GM12892 (cell line): Measurements from ENCODE around the gene TBCEL.
"Not testable (repeated sequence)": the region's sequence is repeated elsewhere in the genome, so short reads cannot be mapped to it uniquely, and the experiment has no call there.

Source experiments
- DNase-seq: peaks from one replicate; pipeline ENCODE4 v3.0.0; 2011; ENCODE audit not compliant: insufficient read length
- FAIRE-seq: peaks from 2 replicates; lab custom pipeline; 2011; peaks lifted over from hg19 to GRCh38; lab: Jason Lieb, UNC
- POLR2A ChIP-seq: IDR thresholded peaks from 2 replicates; pipeline ENCODE4 v1.6.1; 2011; ENCODE audit warnings: low read depth, low read length, control low read depth
- POLR2AphosphoS5 ChIP-seq: IDR thresholded peaks from 2 replicates; pipeline ENCODE4 v1.6.1; 2011; ENCODE audit warnings: low read depth, low read length, control low read depth
- TAF1 ChIP-seq: IDR thresholded peaks from 2 replicates; pipeline ENCODE4 v1.6.1; 2011; ENCODE audit warnings: low read depth, mild to moderate bottlenecking, control low read depth, low read length, borderline replicate concordance

The TBCEL gene

DNA sequence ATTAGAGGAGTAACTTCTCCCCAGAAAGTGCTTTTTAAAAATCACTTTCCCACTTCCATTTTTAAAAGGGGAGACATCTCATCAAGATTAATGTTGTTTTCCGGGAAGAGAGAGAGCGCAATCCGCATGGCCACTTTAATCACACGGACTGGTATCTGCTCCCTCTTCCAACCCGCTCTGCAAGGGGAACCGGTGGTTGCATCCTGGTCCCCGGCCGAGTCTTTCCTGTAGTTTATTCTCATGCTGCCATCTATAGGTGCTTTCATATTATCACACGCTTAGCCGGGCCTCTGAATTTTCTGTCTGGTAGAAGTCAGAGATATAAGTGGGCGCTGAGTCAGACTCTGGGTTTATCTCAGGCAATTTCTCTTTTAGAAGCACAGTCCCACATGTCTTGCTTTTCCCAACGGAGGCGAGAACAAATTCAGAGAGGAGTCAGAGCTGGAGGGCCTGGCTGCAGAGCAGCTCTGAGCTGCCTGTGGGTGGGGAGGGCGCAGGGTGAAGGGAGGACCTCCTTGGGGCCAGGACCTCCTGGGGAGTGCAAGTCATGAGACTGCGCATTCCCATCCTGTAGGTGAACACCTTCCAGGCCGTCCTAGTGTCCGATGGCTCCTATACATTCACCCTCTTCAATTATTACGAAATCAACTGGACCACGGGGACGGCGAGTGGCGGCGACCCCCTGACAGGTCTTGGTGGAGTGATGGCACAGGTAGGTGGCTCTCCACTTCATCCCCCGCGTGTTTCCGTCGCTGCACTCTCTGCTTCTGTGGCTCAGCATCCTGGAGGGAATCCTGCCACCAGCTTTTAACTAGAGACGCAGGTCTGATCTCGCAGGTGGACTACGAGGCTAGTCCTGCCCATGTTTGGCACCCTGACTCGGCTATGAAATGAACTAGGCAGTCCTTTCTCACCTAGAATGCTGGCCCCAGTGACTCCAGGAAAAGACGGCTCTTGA is 88.9 kb downstream of the TBCEL start:
- FAIRE-seq (peak; percentile 73), DNase-seq (peak; percentile 25)
- TF ChIP-seq POLR2A (no peak), POLR2AphosphoS5 (no peak), TAF1 (no peak)

DNA sequence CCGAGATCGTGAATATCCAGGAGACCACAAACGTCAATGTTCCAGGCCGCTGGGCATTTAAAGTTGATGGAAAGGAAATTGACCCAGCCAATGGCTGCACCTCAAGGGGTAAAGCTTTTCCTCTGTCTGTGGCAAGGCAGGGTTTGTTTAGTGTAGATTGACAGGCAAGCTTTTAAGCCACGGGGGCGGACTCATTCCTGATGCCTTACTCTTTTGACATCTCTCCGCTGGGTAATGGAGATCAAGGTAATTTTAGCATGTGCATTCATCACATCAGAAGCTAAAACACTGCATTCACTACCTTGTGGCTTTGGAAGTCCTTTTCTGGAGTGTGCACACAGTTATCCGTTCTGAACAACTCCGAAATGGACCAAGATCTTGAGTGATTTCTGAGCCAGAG is 89.7 kb downstream of the TBCEL start:
- DNase-seq = no peak
- FAIRE-seq = no peak
- TF ChIP-seq TAF1 = no peak
- no peak for TF ChIP-seq POLR2A
- no peak for TF ChIP-seq POLR2AphosphoS5

DNA sequence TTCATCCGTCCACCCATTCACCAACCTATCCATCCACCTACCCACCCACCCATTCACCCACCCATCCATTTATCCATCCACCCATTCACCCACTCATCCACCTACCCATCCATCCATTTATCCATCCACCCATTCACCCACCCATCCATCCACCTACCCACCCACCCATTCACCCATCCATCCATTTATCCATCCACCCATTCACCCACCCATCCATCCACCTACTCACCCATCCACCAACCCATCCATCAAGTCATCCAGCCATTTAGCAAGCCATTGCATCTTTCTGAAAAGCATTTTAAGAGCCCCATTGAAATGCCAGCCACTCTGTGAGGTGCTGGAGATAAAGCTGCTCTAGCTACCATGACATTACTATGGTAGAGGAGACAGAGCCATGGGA is 91.1 kb downstream of the TBCEL start:
- DNase-seq, FAIRE-seq: not testable (repeated sequence)

DNA sequence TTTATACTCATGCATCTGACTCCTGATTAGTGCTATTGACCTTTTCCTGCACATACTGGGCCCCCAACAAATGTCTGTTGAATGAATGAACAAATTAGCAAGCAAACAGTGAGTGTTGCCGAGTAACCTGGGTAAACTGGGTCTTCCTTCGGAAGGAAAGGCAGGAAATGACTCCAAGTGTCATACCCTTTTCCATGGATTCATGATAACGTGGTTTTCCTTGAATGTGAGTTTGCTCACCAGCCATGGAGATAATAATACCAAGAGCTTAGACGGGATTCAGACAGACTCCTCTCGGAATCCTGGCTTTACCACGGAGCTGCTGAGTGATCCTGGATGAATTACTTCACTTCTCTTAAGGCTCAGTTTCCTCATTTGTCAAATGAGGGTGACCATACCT is 93.9 kb downstream of the TBCEL start:
- DNase-seq = no peak
- TF ChIP-seq POLR2AphosphoS5 (no peak), TAF1 (no peak), POLR2A (no peak)
- no peak for FAIRE-seq

DNA sequence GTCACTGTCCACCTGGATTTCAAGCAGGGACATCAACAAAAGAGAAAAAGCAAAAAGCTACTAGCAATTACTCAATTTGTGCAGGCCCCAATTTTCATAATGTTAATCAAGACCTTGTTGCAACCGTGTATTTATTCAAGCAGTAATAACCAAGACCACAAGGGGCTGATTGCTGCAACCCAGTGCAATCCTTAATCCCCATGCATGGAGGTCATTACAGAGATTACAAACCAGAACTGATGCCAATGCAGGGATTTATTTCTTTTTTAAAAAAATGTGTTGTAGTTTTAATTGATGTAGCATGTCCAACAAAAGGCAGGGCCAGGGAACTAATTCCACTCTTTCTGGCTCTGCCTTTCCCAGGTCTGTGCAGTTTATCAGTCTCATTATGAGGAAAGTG is 95.5 kb downstream of the TBCEL start:
- no peak for FAIRE-seq
- DNase-seq = no peak
- TF ChIP-seq TAF1 = no peak
- no peak for TF ChIP-seq POLR2AphosphoS5
- no peak for TF ChIP-seq POLR2A

DNA sequence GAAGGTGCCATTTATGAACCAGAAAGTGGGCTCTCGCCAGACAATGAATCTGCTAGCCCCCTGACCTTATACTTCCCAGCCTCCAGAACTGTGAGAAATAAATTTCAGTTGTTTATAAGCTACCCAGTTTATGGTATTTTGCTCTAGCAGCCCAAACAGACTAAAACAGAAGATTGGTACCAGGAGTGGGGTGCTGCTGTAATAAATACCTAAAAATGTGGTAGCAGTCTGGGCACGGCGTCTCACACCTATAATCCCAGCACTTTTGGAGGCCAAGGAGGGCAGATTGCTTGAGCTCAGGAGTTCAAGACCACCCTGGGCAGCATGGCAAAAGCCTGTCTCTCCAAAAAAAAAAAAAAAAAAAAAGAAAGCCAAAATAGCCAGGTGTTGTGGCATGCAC is 98.4 kb downstream of the TBCEL start:
- DNase-seq = no peak
- TF ChIP-seq POLR2A = no peak
- no peak for TF ChIP-seq TAF1
- no peak for TF ChIP-seq POLR2AphosphoS5
- no peak for FAIRE-seq

DNA sequence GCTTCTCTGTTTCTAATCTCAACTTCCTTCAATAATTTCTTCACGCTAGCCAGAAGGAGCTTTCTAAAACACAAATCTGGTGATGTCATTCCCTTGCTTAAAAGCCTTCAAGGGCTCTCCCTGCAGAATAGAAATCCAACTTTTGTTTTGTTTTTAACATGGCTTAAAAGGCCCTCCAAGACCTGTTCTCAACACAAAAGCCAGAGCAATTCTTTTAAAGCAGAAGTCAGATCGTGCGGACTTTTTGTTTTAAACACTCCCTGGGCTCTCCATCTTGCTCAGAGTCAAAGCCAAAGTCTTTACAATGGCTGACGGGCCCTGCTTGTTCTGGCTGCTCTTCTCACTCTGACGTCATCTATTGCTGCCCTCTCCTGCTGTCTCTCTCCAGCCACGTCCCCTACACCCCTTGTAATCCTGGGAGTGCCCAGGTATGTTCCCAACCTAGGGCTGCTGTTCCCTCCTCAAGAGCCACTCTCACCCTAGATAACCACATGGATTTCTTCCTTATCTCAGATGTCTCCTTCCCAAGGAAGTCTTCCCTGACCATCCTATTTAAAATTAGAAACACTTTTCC is 99.7 kb downstream of the TBCEL start:
- no peak for DNase-seq
- no peak for FAIRE-seq
- TF ChIP-seq POLR2A = no peak
- no peak for TF ChIP-seq TAF1
- TF ChIP-seq POLR2AphosphoS5 = no peak

DNA sequence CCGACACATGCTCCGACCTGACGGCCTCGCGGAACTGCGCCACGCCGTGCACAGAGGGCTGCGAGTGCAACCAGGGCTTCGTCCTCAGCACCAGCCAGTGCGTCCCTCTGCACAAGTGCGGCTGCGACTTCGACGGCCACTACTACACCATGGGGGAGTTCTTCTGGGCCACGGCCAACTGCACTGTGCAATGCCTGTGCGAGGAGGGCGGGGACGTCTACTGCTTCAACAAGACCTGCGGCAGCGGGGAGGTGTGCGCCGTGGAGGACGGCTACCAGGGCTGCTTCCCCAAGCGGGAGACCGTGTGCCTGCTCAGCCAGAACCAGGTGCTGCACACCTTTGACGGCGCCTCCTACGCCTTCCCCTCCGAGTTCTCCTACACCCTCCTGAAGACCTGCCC is 103.9 kb downstream of the TBCEL start:
- DNase-seq (no peak), FAIRE-seq (no peak)
- TF ChIP-seq TAF1 (no peak), POLR2AphosphoS5 (no peak), POLR2A (no peak)

DNA sequence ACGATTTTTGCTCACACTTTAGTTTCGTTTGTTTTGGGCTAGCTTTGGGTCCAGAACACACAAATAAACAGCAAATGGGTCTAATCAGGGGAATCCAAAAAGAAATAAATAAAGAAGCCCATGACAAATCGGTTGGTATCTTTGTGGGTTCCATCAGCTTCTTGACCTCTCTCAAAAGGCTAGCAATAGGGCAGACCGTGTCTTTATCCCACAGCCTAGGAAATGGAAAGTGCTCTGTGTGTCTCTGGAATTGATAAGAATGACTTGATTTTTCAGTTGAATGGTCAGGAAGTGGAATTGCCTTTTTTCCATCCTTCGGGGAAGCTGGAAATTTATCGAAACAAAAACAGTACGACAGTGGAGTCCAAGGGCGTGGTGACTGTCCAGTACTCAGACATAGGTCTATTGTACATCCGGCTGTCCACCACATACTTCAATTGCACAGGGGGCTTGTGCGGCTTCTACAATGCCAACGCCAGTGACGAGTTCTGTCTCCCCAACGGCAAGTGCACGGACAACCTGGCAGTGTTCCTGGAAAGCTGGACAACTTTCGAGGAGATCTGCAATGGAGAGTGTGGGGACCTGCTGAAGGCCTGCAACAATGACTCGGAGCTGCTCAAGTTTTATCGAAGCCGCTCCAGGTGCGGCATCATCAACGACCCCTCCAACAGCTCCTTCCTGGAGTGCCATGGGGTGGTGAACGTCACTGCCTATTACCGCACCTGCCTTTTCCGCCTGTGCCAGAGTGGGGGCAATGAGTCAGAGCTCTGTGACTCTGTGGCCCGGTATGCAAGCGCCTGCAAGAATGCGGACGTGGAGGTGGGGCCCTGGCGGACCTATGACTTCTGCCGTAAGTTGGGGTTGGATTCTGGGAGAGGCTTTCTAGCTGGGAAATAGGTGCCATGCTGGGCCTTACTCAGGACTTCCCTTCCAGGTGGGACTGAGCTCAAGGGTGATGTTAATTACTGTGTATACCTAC is 105.7 kb downstream of the TBCEL start:
- DNase-seq = no peak
- TF ChIP-seq POLR2AphosphoS5 (no peak), TAF1 (no peak), POLR2A (no peak)
- no peak for FAIRE-seq

DNA sequence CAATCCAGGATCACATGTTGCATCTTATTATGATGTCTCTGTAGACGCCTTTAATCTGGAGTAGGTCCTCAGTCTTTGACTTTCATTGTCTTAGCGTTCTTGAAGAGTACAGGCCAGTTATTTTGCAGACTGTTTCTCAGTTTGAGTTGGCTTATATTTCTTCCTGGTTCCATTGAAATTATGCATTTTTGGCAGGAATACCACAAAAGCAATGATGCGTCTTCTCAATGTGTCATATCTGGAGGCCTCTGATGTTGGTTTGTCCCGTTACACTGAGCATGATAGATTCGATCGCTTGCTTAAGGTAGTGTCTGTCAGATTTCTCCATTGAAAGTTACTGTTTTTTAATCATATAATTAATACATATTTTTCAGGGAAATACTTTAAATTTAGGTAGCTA is 107.8 kb downstream of the TBCEL start:
- FAIRE-seq (no peak), DNase-seq (no peak)
- TF ChIP-seq POLR2A = no peak

DNA sequence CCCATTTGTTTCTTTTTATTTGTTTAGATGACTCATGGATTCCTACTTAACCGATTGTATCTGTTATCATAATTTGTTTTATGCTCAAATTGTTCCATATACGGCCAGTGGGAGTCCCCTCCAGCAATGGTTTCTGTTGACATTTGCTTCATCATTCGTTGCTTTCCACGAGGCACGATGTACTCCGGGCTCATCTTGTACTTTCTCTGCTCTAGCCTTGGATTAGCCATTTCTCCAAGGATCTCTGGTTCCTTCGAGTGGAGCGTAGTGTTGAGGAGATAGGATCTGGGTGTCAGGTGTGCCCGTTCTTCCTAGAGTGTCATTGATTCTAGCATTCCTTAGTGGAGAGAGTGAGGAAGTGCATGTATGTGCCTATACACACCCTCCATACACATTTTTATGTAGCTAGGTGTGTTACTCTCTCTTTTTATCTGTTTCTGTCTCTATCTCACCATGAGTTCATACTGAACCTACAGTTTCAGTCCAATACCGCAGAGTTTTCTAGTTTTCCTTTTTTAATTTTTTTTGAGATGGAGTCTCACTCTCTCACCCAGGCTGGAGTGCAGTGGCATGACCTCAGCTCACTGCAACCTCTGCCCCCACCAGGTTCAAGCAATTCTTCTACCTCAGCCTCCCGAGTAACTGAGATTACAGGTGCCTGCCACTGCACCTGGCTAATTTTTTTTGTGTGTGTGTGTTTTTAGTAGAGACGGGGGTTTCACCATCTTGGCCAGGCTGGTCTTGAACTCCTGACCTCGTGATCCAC is 108.5 kb downstream of the TBCEL start:
- DNase-seq (no peak), FAIRE-seq (peak; percentile 14)
- no peak for TF ChIP-seq POLR2AphosphoS5
